Mesenchymal stem cell (in vitro differentiated cells and primary cell): ENCODE results near the gene TRIP6.
"Not testable (repeated sequence)": the region's sequence is repeated elsewhere in the genome, so short reads cannot be mapped to it uniquely, and the experiment has no call there.

Source experiments
- DNase-seq: peaks from one replicate; pipeline ENCODE4 v3.0.0-alpha.2; 2013
- H2AFZ ChIP-seq: one replicate; pipeline ENCODE4 v1.6.1; 2013; ENCODE audit warnings: low read depth, mild to moderate bottlenecking, control low read depth, inconsistent platforms, low read length, moderate library complexity
- H2AK5ac ChIP-seq: 2 replicates; pipeline ENCODE4 v1.6.1; 2013; ENCODE audit warnings: low read length, moderate library complexity, mild to moderate bottlenecking, inconsistent platforms; ENCODE audit not compliant: severe bottlenecking
- H2BK120ac ChIP-seq: one replicate; pipeline ENCODE4 v1.6.1; 2013; ENCODE audit warnings: low read depth, mild to moderate bottlenecking, inconsistent platforms, low read length, moderate library complexity
- H2BK12ac ChIP-seq, 2 experiments: one replicate each; pipeline ENCODE4 v1.6.1; 2013; ENCODE audit warnings: inconsistent platforms in 2 of 2, low read length in 2 of 2, mild to moderate bottlenecking in 2 of 2, moderate library complexity in 2 of 2, control low read depth in 1 of 2
- H2BK15ac ChIP-seq: one replicate; pipeline ENCODE4 v1.6.1; 2013; ENCODE audit warnings: mild to moderate bottlenecking, low read depth, inconsistent platforms; ENCODE audit not compliant: poor library complexity, severe bottlenecking
- H2BK5ac ChIP-seq: 2 replicates; pipeline ENCODE4 v1.6.1; 2013; ENCODE audit warnings: low read depth, mild to moderate bottlenecking, low read length, control low read depth, inconsistent platforms; ENCODE audit not compliant: poor library complexity, severe bottlenecking
- H3K14ac ChIP-seq, 2 experiments: one replicate each; pipeline ENCODE4 v1.6.1; 2013; ENCODE audit warnings: inconsistent platforms in 2 of 2, low read length in 2 of 2, control low read depth in 1 of 2, mild to moderate bottlenecking in 1 of 2, moderate library complexity in 1 of 2
- H3K18ac ChIP-seq, 2 experiments: one replicate each; pipeline ENCODE4 v1.6.1; 2013; ENCODE audit warnings: inconsistent platforms in 2 of 2, low read length in 2 of 2, control low read depth in 1 of 2, low read depth in 1 of 2, mild to moderate bottlenecking in 1 of 2
- H3K23ac ChIP-seq, 2 experiments: one replicate each; pipeline ENCODE4 v1.6.1; 2013; ENCODE audit warnings: inconsistent platforms in 2 of 2, low read length in 2 of 2, mild to moderate bottlenecking in 2 of 2, moderate library complexity in 2 of 2, control low read depth in 1 of 2
- H3K27ac ChIP-seq: 2 replicates; pipeline ENCODE4 v1.5.1; 2013; ENCODE audit warnings: mild to moderate bottlenecking, moderate library complexity, low read length, control low read depth, inconsistent platforms; ENCODE audit not compliant: poor library complexity, severe bottlenecking
- H3K27me3 ChIP-seq, 2 experiments: 2 replicates each; pipeline versions ENCODE4 v1.6.1 to v1.7.0; 2013; ENCODE audit warnings: low read length in 2 of 2, mild to moderate bottlenecking in 2 of 2, moderate library complexity in 2 of 2, control low read depth in 1 of 2, inconsistent platforms in 1 of 2; ENCODE audit not compliant: control insufficient read depth in 1 of 2, insufficient read depth in 1 of 2
- H3K36me3 ChIP-seq, 2 experiments: 2 replicates each; pipeline versions ENCODE4 v1.6.1 to v1.7.0; 2013; ENCODE audit warnings: low read length in 2 of 2, control low read depth in 1 of 2, inconsistent platforms in 1 of 2, low read depth in 1 of 2, mild to moderate bottlenecking in 1 of 2; ENCODE audit not compliant: insufficient read depth in 2 of 2, control insufficient read depth in 1 of 2
- H3K4ac ChIP-seq, 2 experiments: one replicate each; pipeline ENCODE4 v1.6.1; 2013; ENCODE audit warnings: inconsistent platforms in 2 of 2, low read length in 2 of 2, mild to moderate bottlenecking in 2 of 2, moderate library complexity in 2 of 2, control low read depth in 1 of 2, low read depth in 1 of 2
- H3K4me1 ChIP-seq: 2 replicates; pipeline ENCODE4 v1.6.1; 2013; ENCODE audit warnings: low read depth, low read length, control low read depth; ENCODE audit not compliant: control insufficient read depth, insufficient read depth
- H3K4me2 ChIP-seq: 2 replicates; pipeline ENCODE4 v1.6.1; 2013; ENCODE audit warnings: low read length, mild to moderate bottlenecking, inconsistent platforms; ENCODE audit not compliant: poor library complexity, severe bottlenecking
- H3K4me3 ChIP-seq, 2 experiments: 2 replicates each; pipeline versions ENCODE4 v1.5.1 to v1.7.0; 2013; ENCODE audit warnings: low read length in 2 of 2, mild to moderate bottlenecking in 2 of 2, control low read depth in 1 of 2, low read depth in 1 of 2; ENCODE audit not compliant: insufficient read depth in 1 of 2
- H3K79me1 ChIP-seq: replicated peaks from 2 replicates; pipeline ENCODE4 v1.6.1; 2013; ENCODE audit warnings: mild to moderate bottlenecking, control low read depth, low read length, inconsistent platforms; ENCODE audit not compliant: poor library complexity, severe bottlenecking
- H3K9ac ChIP-seq: 2 replicates; pipeline ENCODE4 v1.7.0; 2013; ENCODE audit warnings: mild to moderate bottlenecking, low read length, moderate library complexity
- H3K9me3 ChIP-seq: 2 replicates; pipeline ENCODE4 v1.7.0; 2013; ENCODE audit warnings: mild to moderate bottlenecking, low read length; ENCODE audit not compliant: control insufficient read depth
- H4K8ac ChIP-seq: one replicate; pipeline ENCODE4 v1.6.1; 2013; ENCODE audit warnings: inconsistent platforms, mild to moderate bottlenecking, low read length, moderate library complexity
- H4K91ac ChIP-seq: one replicate; pipeline ENCODE4 v1.6.1; 2013; ENCODE audit warnings: mild to moderate bottlenecking, low read length, inconsistent platforms
- WGBS: methylation state at CpG from one replicate; pipeline ENCODE4 v1.1.7; 2013; ENCODE audit warnings: mixed read lengths; 5-methylcytosine and 5-hydroxymethylcytosine counted together

The TRIP6 gene

DNA sequence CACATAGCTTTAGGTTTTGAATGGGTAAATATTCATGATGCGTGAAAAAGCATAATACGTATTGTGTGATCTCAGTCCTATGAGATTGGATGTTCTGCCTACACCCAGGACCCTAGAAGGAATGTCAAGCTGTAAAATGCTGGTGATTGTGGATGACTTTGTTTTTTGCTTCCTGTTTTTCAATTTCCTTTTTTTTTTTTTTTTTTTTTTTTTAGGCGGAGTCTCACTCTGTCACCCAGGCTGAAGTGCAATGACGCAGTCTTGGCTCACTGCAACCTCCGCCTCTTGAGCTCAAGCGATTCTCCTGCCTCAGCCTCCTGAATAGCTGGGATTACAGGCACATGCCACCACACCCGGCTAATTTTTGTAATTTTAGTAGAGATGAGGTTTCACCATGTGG lies 43.3 kb downstream of the TRIP6 start:
- not testable (repeated sequence) for H2BK12ac ChIP-seq, H3K18ac ChIP-seq, H3K79me1 ChIP-seq, H3K14ac ChIP-seq, H3K4me3 ChIP-seq, H4K91ac ChIP-seq, H2BK5ac ChIP-seq, H3K4me2 ChIP-seq, H3K9ac ChIP-seq, H2AK5ac ChIP-seq, DNase-seq, H2BK15ac ChIP-seq, H3K27me3 ChIP-seq, H2BK120ac ChIP-seq, H3K27ac ChIP-seq, H3K36me3 ChIP-seq, H4K8ac ChIP-seq, H3K23ac ChIP-seq, H2AFZ ChIP-seq, H3K4me1 ChIP-seq, H3K9me3 ChIP-seq, H3K4ac ChIP-seq
- 97% methylated on average over 6 of the region's 7 CpGs for WGBS

GRCh38 chr7:100911484-100911883 lies 44.3 kb downstream of the TRIP6 start:
- Histone ChIP-seq H3K79me1 (no peaks in the 10 kb centered on the region), H3K4ac (no peak overlapping the region), H2BK12ac (no peak overlapping the region), H3K14ac (no peak overlapping the region), H3K9me3 (peaks cover under 1% of the 10 kb centered on the region), H3K23ac (no peak overlapping the region), H3K36me3 (no peaks in the 10 kb centered on the region), H2AK5ac (no peak overlapping the region), H2BK120ac (no peak overlapping the region), H3K4me1 (no peaks in the 10 kb centered on the region), H3K4me2 (no peak overlapping the region), H3K18ac (no peak overlapping the region), H3K9ac (no peak overlapping the region), H2AFZ (no peak overlapping the region), H3K4me3 (no peak overlapping the region), H3K27me3 (peaks cover 0 to 5% of the 10 kb centered on the region in 2 experiments), H4K91ac (no peak overlapping the region), H2BK5ac (no peak overlapping the region), H3K27ac (no peak overlapping the region), H4K8ac (no peak overlapping the region), H2BK15ac (no peak overlapping the region)
- DNase-seq: no peak
- WGBS: 85% methylated on average over 1 of the region's 3 CpGs

DNA sequence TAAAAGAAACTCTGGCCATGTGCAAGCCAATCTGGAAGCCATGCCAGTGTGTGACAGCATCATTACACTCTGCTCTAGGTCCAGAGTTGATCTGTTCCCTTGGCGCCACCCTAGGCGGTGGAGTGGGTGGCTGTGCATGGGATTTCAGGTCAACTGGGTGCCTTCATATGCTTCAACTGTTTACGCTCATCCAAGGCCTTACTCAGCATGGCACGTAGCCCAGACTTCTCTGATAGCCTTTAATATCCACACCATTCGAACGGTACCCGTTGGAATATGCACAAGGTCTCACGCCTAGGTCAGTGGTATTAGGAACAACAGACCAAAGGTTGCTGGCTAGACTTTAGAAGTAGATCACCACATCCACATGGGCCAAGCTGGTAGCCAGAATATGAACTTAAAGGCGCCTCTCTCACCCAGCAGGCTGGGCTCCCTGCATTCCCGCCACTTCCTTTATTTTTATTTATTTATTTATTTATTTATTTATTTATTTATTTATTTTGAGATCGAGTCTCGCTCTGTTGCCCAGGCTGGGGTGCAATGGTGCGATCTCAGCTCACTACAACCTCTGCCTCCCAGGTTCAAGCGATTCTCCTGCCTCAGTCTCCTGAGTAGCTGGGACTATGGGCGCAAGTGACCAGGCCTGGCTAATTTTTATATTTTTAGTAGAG lies 47.2 kb downstream of the TRIP6 start:
- no peak overlapping the region for H2AK5ac ChIP-seq

DNA sequence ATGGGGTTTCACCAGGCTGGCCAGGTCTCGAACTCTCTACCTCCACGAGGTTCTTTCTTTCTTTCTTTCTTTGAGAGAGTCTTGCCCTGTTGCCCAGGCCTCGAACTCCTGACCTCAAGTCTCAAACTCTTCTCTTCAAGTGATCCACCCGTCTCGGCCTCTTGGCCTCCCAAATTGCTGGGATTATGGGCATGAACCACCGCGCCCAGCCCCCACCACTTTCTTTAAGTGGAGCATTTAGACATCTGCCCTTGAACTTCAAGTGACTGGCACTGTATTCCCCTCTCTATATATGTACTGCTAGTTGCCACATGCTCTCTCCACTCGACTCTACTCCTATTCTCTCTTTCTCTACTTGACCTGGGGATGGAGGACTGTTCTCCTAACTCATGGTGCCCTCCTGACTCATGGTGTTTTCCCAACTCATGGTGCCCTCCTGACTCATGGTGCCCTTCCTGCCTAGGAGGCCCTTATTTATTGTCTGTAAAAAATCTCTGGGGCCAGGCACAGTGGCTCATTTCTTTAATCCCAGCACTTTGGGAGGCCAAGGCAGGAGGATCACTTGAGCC lies 47.8 kb downstream of the TRIP6 start:
- no peak overlapping the region for H4K8ac ChIP-seq
- no peak overlapping the region for H3K4ac ChIP-seq
- no peak overlapping the region for H2BK120ac ChIP-seq
- H3K4me2 ChIP-seq: no peak overlapping the region
- H3K79me1 ChIP-seq: no peaks in the 10 kb centered on the region
- no peak overlapping the region for H3K23ac ChIP-seq
- no peak overlapping the region for H3K4me3 ChIP-seq
- no peak overlapping the region for H4K91ac ChIP-seq
- no peak overlapping the region for H2BK12ac ChIP-seq
- H3K4me1 ChIP-seq: no peaks in the 10 kb centered on the region
- H2BK5ac ChIP-seq: no peak overlapping the region
- 82% methylated on average over 8 of the region's 8 CpGs for WGBS
- H3K18ac ChIP-seq: no peak overlapping the region
- H3K9ac ChIP-seq: no peak overlapping the region
- H3K27me3 ChIP-seq: peaks cover 1 to 7% of the 10 kb centered on the region in 2 experiments
- no peaks in the 10 kb centered on the region for H3K36me3 ChIP-seq
- no peaks in the 10 kb centered on the region for H3K9me3 ChIP-seq
- no peak overlapping the region for H3K14ac ChIP-seq
- H2AFZ ChIP-seq: no peak overlapping the region
- no peak overlapping the region for H2BK15ac ChIP-seq
- no peak overlapping the region for H2AK5ac ChIP-seq
- H3K27ac ChIP-seq: no peak overlapping the region
- DNase-seq: no peak

More for the DNA sequence above, 47.2 kb downstream of the TRIP6 start:
- Histone ChIP-seq H3K27ac (no peak overlapping the region), H2BK15ac (no peak overlapping the region), H2BK12ac (no peak overlapping the region), H2BK120ac (no peak overlapping the region), H3K4me3 (no peak overlapping the region), H3K27me3 (peaks cover 0 to 5% of the 10 kb centered on the region in 2 experiments), H3K4ac (no peak overlapping the region), H3K14ac (no peak overlapping the region), H2BK5ac (no peak overlapping the region), H3K9me3 (no peaks in the 10 kb centered on the region), H3K79me1 (no peaks in the 10 kb centered on the region), H4K8ac (no peak overlapping the region), H4K91ac (no peak overlapping the region), H3K4me1 (no peaks in the 10 kb centered on the region), H3K4me2 (no peak overlapping the region), H3K36me3 (no peaks in the 10 kb centered on the region), H3K9ac (no peak overlapping the region), H3K18ac (no peak overlapping the region), H3K23ac (no peak overlapping the region), H2AFZ (no peak overlapping the region)
- 91% methylated on average over 12 of the region's 15 CpGs for WGBS
- no peak for DNase-seq
